ENCODE results near the gene BMAL1. TPM values are rescaled to one million over a fixed set of nuclear protein-coding genes. Genes with fewer than 3 reads are reported as not detected.

The BMAL1 gene
- total RNA-seq, 1 experiment from 2014 or later, result 3.3 TPM

DNA sequence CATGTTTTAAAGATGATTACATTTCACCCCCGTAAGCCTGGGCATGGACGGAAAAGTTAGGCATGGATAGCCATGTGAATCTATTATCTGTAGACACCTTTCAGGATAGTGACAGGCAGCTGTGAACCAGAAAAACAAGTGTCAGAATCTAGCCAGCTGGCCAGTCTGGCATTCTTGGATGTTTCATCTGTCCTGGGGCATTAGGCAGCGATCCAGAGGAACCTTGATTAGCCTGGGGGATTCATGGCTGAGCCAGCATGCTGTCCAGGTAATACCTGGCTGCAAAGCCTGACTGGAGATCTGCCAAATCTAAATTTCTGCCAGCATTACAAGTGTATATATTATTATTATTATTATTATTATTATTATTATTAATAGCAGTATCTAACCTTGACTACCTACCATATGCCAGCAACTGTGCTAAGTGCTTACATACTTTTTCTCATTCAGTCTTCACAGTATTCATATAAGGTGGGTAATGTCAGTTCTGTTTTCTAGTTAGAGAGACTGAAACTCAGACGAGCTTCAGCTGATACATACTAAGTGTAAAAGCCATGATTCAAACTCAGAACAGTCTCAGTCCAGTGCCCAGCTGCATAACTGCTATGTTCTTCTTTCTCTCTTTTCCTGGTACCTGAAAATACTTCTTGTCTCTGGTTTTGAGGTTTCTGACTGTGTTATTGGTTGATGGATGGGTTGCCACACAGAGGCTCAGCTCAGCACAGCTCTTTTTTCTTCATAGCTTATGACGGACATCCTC, 12.8 kb downstream of the BMAL1 start:
- H2BK120ac ChIP-seq (ENCODE audit: low read depth, low read length, poor library complexity, severe bottlenecking), result no peak overlapping the region
- H3K14ac ChIP-seq (ENCODE audit: insufficient read depth, low read length), result no peak overlapping the region
- H2BK15ac ChIP-seq (ENCODE audit: low read depth, low read length), result no peak overlapping the region
- H2BK5ac ChIP-seq (ENCODE audit: insufficient read length, low read length), result no peak overlapping the region
- no peak overlapping the region for H4K91ac ChIP-seq (ENCODE audit: insufficient read length, low read depth, low read length)
- no peak overlapping the region for H3K4ac ChIP-seq (ENCODE audit: low read depth, low read length)
- TF ChIP-seq, protein P1, sequence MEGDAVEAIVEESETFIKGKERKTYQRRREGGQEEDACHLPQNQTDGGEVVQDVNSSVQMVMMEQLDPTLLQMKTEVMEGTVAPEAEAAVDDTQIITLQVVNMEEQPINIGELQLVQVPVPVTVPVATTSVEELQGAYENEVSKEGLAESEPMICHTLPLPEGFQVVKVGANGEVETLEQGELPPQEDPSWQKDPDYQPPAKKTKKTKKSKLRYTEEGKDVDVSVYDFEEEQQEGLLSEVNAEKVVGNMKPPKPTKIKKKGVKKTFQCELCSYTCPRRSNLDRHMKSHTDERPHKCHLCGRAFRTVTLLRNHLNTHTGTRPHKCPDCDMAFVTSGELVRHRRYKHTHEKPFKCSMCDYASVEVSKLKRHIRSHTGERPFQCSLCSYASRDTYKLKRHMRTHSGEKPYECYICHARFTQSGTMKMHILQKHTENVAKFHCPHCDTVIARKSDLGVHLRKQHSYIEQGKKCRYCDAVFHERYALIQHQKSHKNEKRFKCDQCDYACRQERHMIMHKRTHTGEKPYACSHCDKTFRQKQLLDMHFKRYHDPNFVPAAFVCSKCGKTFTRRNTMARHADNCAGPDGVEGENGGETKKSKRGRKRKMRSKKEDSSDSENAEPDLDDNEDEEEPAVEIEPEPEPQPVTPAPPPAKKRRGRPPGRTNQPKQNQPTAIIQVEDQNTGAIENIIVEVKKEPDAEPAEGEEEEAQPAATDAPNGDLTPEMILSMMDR (conservative IDR thresholded peaks at IDR 0.05), result no peak
- H4K8ac ChIP-seq (replicated peaks; ENCODE audit: insufficient read length, low read depth, low read length), result no peak overlapping the region
- Mint-ChIP-seq H3K4me1 (peaks cover 4 to 5% of the 10 kb centered on the region in 2 experiments), H3K27me3 (ENCODE audit: low read depth) (peaks cover 1% of the 10 kb centered on the region), H3K27ac (no peak overlapping the region), H3K9me3 (no peaks in the 10 kb centered on the region), H3K36me3 (ENCODE audit: insufficient read depth in 1 of 3, low read depth in 3 of 3) (no peaks in the 10 kb centered on the region), H3K4me3 (no peak overlapping the region)
- no peaks in the 10 kb centered on the region for H4K20me1 ChIP-seq (ENCODE audit: control insufficient read depth, insufficient read depth, insufficient read length)
- H3K9me3 ChIP-seq (ENCODE audit: control insufficient read depth, low read depth, low read length), result no peaks in the 10 kb centered on the region
- no peaks in the 10 kb centered on the region for H3K27me3 ChIP-seq (ENCODE audit: insufficient read depth, low read length)
- H3K56ac ChIP-seq (ENCODE audit: insufficient read length, low read depth, low read length), result no peak overlapping the region
- no peak for DNase-seq
- WGBS (ENCODE audit: extremely low coverage, insufficient read length, low lambda C conversion rate), result no CpG with 5 or more reads among the region's 5 CpGs
- no peaks in the 10 kb centered on the region for H3K23me2 ChIP-seq (ENCODE audit: insufficient read length, low read depth, low read length, poor library complexity, severe bottlenecking)
- H3K18ac ChIP-seq (ENCODE audit: insufficient read length, low read depth, low read length), result no peak overlapping the region
- no peaks in the 10 kb centered on the region for H3K4me1 ChIP-seq (ENCODE audit: insufficient read depth, low read length)
- no peak overlapping the region for H3T11ph ChIP-seq (ENCODE audit: low read length)
- H2AFZ ChIP-seq (ENCODE audit: low read length), result no peak overlapping the region
- no peak overlapping the region for H2BK12ac ChIP-seq (ENCODE audit: insufficient read length, low read depth, low read length)
- no peak overlapping the region for H4K5ac ChIP-seq (ENCODE audit: insufficient read length, low read depth, low read length)
- H3K79me2 ChIP-seq (ENCODE audit: insufficient read depth, low read length), result no peaks in the 10 kb centered on the region
- no peak overlapping the region for H2AK5ac ChIP-seq (ENCODE audit: insufficient read length, low read length)
- no peak overlapping the region for H3K4me2 ChIP-seq (ENCODE audit: insufficient read depth, insufficient read length, low read length)
- H2BK20ac ChIP-seq (ENCODE audit: low read depth, low read length, poor library complexity, severe bottlenecking), result no peak overlapping the region
- no peaks in the 10 kb centered on the region for H3K79me1 ChIP-seq (ENCODE audit: insufficient read depth, low read depth, low read length, poor library complexity, severe bottlenecking)
- no peak overlapping the region for H3K23ac ChIP-seq (ENCODE audit: insufficient read length, low read depth, low read length)
- H3K27ac ChIP-seq (ENCODE audit: insufficient read length, low read depth, low read length), result no peak overlapping the region
- H3K9ac ChIP-seq (ENCODE audit: extremely low read depth, insufficient read length, low read length), result no peak overlapping the region
